ENCODE measurements around the gene ATP6V0E1. TPM values are rescaled to one million over a fixed set of nuclear protein-coding genes. Genes with fewer than 3 reads are reported as not detected.

The ATP6V0E1 gene
- total RNA-seq (100 to 1,000 TPM; 200 to 243 (median 211) TPM), polyA plus RNA-seq (350 TPM)
- long read RNA-seq, donor 1, transcript ATP6V0E1-203 (4 exons, 1,433 nt): major isoform, 109 of 116 reads
- long read RNA-seq, donor 1, partial matches to known transcripts: 0 of 116 reads
- long read RNA-seq, donor 1, other reads (novel, unspliced or antisense): 6 of 116 reads
- long read RNA-seq, donor 2, transcript ATP6V0E1-203 (4 exons, 1,433 nt): major isoform, 81 of 85 reads
- long read RNA-seq, donor 2, partial matches to known transcripts: 1 of 85 reads
- long read RNA-seq, donor 2, other reads (novel, unspliced or antisense): 1 of 85 reads
- long read RNA-seq, donor 3, transcript ATP6V0E1-203 (4 exons, 1,433 nt): major isoform, 75 of 80 reads
- long read RNA-seq, donor 3, partial matches to known transcripts: 2 of 80 reads
- long read RNA-seq, donor 3, other reads (novel, unspliced or antisense): 3 of 80 reads
- long read RNA-seq, donor 4, transcript ATP6V0E1-203 (4 exons, 1,433 nt): major isoform, 71 of 76 reads
- long read RNA-seq, donor 4, partial matches to known transcripts: 2 of 76 reads
- long read RNA-seq, donor 4, other reads (novel, unspliced or antisense): 3 of 76 reads

- Histone ChIP-seq H3K27ac (ENCODE audit: low read length) (peak within 1 kb of the TSS; percentile 98), H3K4me1 (ENCODE audit: control insufficient read depth, insufficient read depth, low read length) (peaks cover 2% of the 10 kb centered on the region), H3K4me3 (ENCODE audit: low read length) (peak within 1 kb of the TSS; percentile 95), H3K9me3 (ENCODE audit: control insufficient read depth, low read length) (no peaks in the 10 kb centered on the region), H3K27me3 (ENCODE audit: control insufficient read depth, insufficient read depth) (no peaks in the 10 kb centered on the region)
- intact Hi-C loops (cut with DNase I): loop anchor here in 2 of 4 donors (10.0 kb wide), 3 partner anchors 71 to 301 kb away; partner anchors contain the start of gene CREBRF (in 1 of the 2)
- DNase-seq (peak; percentile 97 to 99 (median 99)), ATAC-seq (peak; percentile 99)
- WGBS: under 1% methylated on average over 49 of the region's 49 CpGs
Measured at GRCh38 chr5:172983542-172984243, at the start of gene ATP6V0E1. TSS of gene ATP6V0E1 (plus strand) at chr5:172983771. CDS start at chr5:172983861, 90 bp downstream.

- 92% methylated on average over 14 of the region's 14 CpGs for WGBS
- intact Hi-C loops (cut with DNase I): no loop called here
- DNase-seq: peak in 2 of 3 donors; percentile 24 to 35
Measured at GRCh38 chr5:172935096-172935495, 48.5 kb upstream of the ATP6V0E1 start.

GRCh38 chr5:172936401-172936800 lies 47.2 kb upstream of the ATP6V0E1 start:
- Histone ChIP-seq H3K27ac (ENCODE audit: low read length) (no peak overlapping the region), H3K4me3 (ENCODE audit: low read length) (no peak overlapping the region), H3K27me3 (ENCODE audit: control insufficient read depth, insufficient read depth) (no peaks in the 10 kb centered on the region), H3K9me3 (ENCODE audit: control insufficient read depth, low read length) (no peaks in the 10 kb centered on the region), H3K4me1 (ENCODE audit: control insufficient read depth, insufficient read depth, low read length) (peaks cover 3% of the 10 kb centered on the region)
- peak in 1 of 3 donors; percentile 10 for DNase-seq
- intact Hi-C loops (cut with DNase I): no loop called here
- no peak for ATAC-seq
- WGBS: 95% methylated on average over 5 of the region's 5 CpGs

More at GRCh38 chr5:172935096-172935495, 48.5 kb upstream of the ATP6V0E1 start:
- H3K27ac ChIP-seq (ENCODE audit: low read length): no peak overlapping the region
- H3K4me3 ChIP-seq (ENCODE audit: low read length): no peak overlapping the region
- no peaks in the 10 kb centered on the region for H3K27me3 ChIP-seq (ENCODE audit: control insufficient read depth, insufficient read depth)
- peaks cover 5% of the 10 kb centered on the region for H3K4me1 ChIP-seq (ENCODE audit: control insufficient read depth, insufficient read depth, low read length)
- H3K9me3 ChIP-seq (ENCODE audit: control insufficient read depth, low read length): no peaks in the 10 kb centered on the region
- no peak for ATAC-seq

GRCh38 chr5:172939071-172939470 lies 44.5 kb upstream of the ATP6V0E1 start:
- no peaks in the 10 kb centered on the region for H3K27me3 ChIP-seq (ENCODE audit: control insufficient read depth, insufficient read depth)
- DNase-seq (peak in 2 of 3 donors; percentile 48 to 68), ATAC-seq (no peak)
- intact Hi-C loops (cut with DNase I): no loop called here
- peaks cover 2% of the 10 kb centered on the region for H3K4me1 ChIP-seq (ENCODE audit: control insufficient read depth, insufficient read depth, low read length)
- no peaks in the 10 kb centered on the region for H3K9me3 ChIP-seq (ENCODE audit: control insufficient read depth, low read length)
- 79% methylated on average over 10 of the region's 10 CpGs for WGBS
- no peak overlapping the region for H3K4me3 ChIP-seq (ENCODE audit: low read length)
- no peak overlapping the region for H3K27ac ChIP-seq (ENCODE audit: low read length)

- Histone ChIP-seq H3K4me1 (ENCODE audit: control insufficient read depth, insufficient read depth, low read length) (peaks cover 2% of the 10 kb centered on the region), H3K27me3 (ENCODE audit: control insufficient read depth, insufficient read depth) (no peaks in the 10 kb centered on the region), H3K4me3 (ENCODE audit: low read length) (no peak overlapping the region), H3K9me3 (ENCODE audit: control insufficient read depth, low read length) (no peaks in the 10 kb centered on the region), H3K27ac (ENCODE audit: low read length) (no peak overlapping the region)
- intact Hi-C loops (cut with DNase I): no loop called here
- peak in 1 of 2 donors; percentile 29 for ATAC-seq
- 63% methylated on average over 16 of the region's 16 CpGs for WGBS
- peak; percentile 37 to 47 (median 47) for DNase-seq
Measured at GRCh38 chr5:172939611-172940267, 43.8 kb upstream of the ATP6V0E1 start.

- no peak overlapping the region for H3K27ac ChIP-seq (ENCODE audit: low read length)
Measured at GRCh38 chr5:172940268-172941066, 43.1 kb upstream of the ATP6V0E1 start.

GRCh38 chr5:172941067-172941516 lies 42.5 kb upstream of the ATP6V0E1 start:
- ATAC-seq (no peak), DNase-seq (peak in 1 of 3 donors; percentile 43)
- Histone ChIP-seq H3K9me3 (ENCODE audit: control insufficient read depth, low read length) (no peaks in the 10 kb centered on the region), H3K27me3 (ENCODE audit: control insufficient read depth, insufficient read depth) (no peaks in the 10 kb centered on the region), H3K4me3 (ENCODE audit: low read length) (no peak overlapping the region), H3K4me1 (ENCODE audit: control insufficient read depth, insufficient read depth, low read length) (peaks cover 2% of the 10 kb centered on the region), H3K27ac (ENCODE audit: low read length) (no peak overlapping the region)
- intact Hi-C loops (cut with DNase I): no loop called here
- WGBS: 61% methylated on average over 4 of the region's 4 CpGs

More at GRCh38 chr5:172940268-172941066, 43.1 kb upstream of the ATP6V0E1 start:
- DNase-seq (peak in 2 of 3 donors; percentile 42 to 48), ATAC-seq (peak; percentile 10 to 50)
- intact Hi-C loops (cut with DNase I): no loop called here
- Histone ChIP-seq H3K4me3 (ENCODE audit: low read length) (no peak overlapping the region), H3K27me3 (ENCODE audit: control insufficient read depth, insufficient read depth) (no peaks in the 10 kb centered on the region), H3K9me3 (ENCODE audit: control insufficient read depth, low read length) (no peaks in the 10 kb centered on the region), H3K4me1 (ENCODE audit: control insufficient read depth, insufficient read depth, low read length) (peaks cover 2% of the 10 kb centered on the region)
- WGBS: 72% methylated on average over 15 of the region's 15 CpGs

GRCh38 chr5:172942556-172942955 lies 41.0 kb upstream of the ATP6V0E1 start:
- peak in 1 of 3 donors; percentile 32 for DNase-seq
- intact Hi-C loops (cut with DNase I): no loop called here
- no peak for ATAC-seq
- Histone ChIP-seq H3K4me1 (ENCODE audit: control insufficient read depth, insufficient read depth, low read length) (peaks cover 2% of the 10 kb centered on the region), H3K4me3 (ENCODE audit: low read length) (no peak overlapping the region), H3K27ac (ENCODE audit: low read length) (peak overlapping the region; percentile 53), H3K9me3 (ENCODE audit: control insufficient read depth, low read length) (no peaks in the 10 kb centered on the region), H3K27me3 (ENCODE audit: control insufficient read depth, insufficient read depth) (no peaks in the 10 kb centered on the region)
- 91% methylated on average over 11 of the region's 11 CpGs for WGBS

GRCh38 chr5:172943283-172943841 lies 40.2 kb upstream of the ATP6V0E1 start:
- DNase-seq (peak in 2 of 3 donors; percentile 52 to 78), ATAC-seq (peak; percentile 50 to 73)
- H3K4me1 ChIP-seq (ENCODE audit: control insufficient read depth, insufficient read depth, low read length): peaks cover 2% of the 10 kb centered on the region
- H3K27ac ChIP-seq (ENCODE audit: low read length): peak overlapping the region; percentile 70
- no peak overlapping the region for H3K4me3 ChIP-seq (ENCODE audit: low read length)
- no peaks in the 10 kb centered on the region for H3K9me3 ChIP-seq (ENCODE audit: control insufficient read depth, low read length)
- WGBS: 40% methylated on average over 18 of the region's 18 CpGs
- no peaks in the 10 kb centered on the region for H3K27me3 ChIP-seq (ENCODE audit: control insufficient read depth, insufficient read depth)
- intact Hi-C loops (cut with DNase I): no loop called here

All from right cardiac atrium (tissue), 5 donors.